HuH-7 (cell line): ENCODE measurements around the gene GOLGA6L9.
"Not testable (repeated sequence)": the region's sequence is repeated elsewhere in the genome, so short reads cannot be mapped to it uniquely, and the experiment has no call there.

ENCODE experiments used
- DNase-seq: peaks from one replicate; pipeline ENCODE4 v3.0.0; 2011; ENCODE audit warnings: low spot score

The GOLGA6L9 gene

DNA sequence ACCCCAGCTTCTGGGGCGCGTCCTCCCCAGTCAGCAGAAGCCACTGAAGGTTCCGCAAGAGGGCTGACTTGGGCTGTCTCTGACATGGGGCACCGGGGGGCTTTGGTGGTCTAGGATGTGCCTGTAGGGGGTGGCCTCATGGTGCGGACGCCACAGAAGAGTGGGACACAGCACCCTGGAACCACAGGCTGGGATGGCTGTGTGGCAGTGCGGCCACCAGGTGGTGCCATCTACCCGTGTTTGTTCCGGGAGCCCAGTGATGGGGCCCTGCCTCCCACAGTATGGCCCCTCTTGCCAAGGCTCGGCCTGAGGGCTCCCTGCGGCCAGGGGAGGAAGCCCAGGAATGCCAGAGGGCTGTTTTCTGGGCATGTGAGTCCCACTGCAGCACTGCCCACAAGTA lies 38.6 kb downstream of the GOLGA6L9 start:
- DNase-seq = not testable (repeated sequence)

DNA sequence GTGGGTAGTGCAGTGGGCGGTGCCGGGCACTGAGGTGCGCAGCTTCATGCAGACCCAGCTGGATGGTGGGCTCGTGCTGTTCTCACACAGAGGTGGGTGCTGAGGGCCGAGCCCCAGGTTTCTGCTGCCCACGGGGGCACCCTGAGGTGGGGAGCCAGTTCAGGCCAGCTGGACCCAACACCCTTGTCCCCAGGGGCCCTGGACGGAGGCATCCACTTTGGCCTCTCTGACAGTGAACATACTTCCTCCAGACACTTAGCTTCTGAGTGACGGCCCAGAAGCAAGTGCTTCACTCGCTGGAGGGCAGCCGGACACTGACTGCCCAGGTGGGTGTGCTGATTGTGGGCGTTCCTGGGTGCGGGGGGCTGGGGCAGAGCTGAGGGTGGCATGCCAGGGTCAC lies 39.8 kb downstream of the GOLGA6L9 start:
- not testable (repeated sequence) for DNase-seq

DNA sequence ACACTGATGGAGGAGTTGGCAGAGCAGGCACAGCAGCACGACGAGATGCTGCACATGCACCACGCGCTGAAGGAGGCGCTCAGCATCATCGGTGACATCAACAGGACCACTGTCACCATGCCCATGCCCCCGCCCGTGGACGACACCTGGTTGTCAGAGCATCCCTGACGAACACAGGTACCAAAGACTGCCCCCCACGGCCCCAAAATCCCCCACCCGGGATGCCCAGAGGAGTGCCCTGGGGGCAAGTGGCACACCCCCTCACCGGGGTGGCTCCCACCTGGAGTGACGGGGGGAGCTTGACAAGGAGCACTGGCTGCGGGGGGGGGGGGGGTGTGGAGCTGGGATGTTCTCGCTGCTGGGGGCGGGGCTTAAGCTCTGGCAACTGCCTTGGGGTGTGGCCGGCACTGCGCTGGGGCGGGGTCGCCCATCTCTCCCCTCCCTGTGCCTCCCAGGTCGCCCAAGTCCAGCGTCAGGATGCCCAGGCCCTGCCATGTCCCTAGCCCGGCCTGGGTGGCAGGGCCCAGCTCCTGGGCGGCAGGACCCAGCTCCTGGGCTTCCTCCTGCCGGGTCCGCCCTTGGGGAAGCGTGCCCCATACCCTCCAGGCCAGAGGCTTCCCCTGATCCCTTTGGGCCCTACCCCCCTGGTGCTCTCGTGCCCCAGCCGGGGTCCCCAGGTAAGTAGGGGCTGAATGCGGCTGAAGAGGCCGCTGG lies 42.8 kb downstream of the GOLGA6L9 start:
- DNase-seq = peak; percentile 0

DNA sequence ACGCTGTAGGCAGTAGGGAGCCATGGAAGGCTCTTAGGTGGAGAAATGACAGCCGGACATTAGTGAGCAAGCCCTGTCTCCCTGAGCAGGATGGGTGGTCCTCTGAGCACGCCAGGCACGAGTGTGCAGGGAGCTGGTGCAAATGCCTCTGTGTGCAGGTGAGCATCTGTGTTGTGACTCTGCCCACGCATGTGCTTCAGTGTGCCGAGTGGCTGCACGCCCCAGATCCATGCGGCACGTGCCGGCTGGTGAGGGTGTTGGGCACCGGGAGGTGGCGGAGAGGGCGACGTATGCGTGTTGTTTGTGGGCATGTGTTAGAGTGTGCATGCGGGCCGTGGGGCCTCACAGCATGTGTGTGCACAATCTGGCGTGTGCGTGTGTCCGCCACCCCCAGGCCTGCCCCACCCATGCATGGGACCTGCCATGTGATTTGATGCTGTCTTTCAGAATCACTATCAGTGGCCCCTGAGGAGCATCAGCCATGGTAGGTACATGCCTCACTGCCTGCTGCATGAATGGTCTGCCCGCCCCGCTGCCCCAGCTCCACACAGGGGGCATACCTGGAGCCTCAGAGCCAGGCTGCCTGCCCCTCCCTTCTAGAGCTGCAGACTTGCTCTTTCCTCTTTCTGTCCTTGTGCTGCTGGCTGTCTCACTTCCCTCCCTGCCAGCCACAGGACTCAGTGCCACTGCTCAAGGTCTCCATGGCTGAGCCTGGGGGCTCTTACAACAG lies 45.1 kb downstream of the GOLGA6L9 start:
- not testable (repeated sequence) for DNase-seq

DNA sequence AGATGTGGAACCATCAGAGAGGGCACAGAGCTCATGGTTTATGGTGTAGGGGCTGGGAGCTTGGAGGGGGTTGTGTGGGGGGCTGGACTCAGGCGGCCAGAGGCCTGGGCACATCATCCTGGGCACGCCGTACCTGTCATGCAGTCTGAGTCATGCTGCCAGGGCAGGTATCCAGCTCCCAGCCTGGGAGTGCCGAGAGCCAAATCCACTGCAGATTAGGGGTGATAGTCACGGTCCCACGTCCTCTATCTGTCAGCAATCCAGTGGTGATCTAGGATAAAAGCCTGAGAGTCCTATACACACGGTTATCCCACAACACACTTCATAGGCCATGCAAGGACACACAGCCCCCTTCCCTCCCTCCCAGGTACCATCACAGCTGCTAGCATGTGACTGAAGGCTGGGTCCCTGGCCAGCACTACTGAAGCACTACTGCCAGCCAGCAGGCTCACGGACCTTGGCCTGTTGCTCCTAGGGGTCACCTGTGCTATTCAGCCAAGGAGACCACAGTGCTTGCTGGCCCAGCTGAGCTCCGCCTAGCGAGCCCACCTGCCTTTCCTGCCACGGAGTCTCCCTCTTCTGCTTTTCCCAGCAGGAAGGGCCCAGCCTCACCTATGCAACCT lies 45.8 kb downstream of the GOLGA6L9 start:
- DNase-seq = not testable (repeated sequence)

DNA sequence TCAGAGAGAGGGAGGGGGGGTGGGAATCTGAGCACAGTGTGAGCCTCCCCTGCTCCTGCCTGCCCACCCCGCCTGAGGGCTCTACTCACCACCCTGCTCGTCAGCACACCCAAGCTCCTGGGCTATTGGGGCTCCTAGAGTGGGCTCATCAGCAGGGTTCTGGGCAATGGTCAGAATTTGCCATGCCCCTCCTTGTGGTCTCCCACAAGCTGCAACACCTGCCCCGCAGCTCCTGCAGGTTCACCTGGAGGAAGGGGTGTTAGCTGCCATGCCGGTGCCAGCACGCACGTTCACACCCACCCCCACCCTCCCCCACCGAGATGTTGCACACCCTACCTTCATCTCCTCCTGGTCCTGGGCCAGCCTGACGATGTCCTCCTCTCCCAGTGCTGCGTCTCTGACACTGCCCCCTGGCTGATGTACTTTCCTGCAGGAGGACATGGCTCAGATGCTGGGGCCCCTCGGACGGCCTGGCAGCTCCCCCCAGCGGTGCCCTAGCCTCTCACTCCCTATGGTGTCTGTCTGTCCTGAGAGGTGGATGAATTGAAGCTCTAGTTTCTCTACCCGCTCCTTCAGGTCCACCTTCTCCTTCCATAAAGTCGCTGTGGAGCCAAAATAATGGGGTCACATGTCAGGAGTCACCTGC lies 47.2 kb downstream of the GOLGA6L9 start:
- DNase-seq = peak; percentile 1

DNA sequence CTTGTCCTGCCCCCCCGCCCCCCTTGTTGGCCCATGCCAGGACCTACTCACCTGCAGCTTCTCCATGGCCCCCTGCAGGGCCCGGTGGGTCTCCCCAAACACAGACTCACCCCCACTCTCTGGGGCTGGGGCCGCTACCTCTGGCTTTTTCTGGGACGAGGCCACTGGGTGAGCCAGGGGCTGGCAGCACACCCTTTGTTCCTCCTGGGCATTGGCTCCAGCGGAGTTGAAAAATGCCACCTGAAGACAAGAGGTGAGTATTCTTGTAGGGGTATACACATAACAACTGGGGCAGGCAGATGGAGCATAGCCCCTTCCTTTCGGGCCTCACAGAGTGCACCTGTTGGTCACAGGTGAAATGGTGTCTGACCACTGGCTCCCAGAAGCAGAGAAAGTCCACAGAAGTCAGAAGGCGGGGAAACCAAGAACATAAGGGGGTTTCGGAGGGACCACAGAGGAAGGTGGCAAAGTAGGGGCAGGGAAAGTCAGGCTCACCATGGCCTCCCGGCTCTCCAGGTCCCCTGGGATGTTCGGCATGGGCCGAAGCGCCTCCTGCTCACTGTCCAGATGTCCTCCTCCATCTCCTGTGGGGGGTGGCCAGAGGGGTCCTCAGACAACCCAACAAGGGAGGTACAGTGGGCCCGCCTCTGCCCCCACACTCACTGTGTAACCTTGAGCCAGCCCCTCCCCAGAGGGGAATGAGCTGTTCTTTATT lies 47.9 kb downstream of the GOLGA6L9 start:
- not testable (repeated sequence) for DNase-seq
